ENCODE measurements around the gene GALNT11. TPM values are rescaled to one million over a fixed set of nuclear protein-coding genes. Genes with fewer than 3 reads are reported as not detected.

GALNT11 gene
- total RNA-seq, 1 donor from 2014 or later, result 65.5 TPM

DNA sequence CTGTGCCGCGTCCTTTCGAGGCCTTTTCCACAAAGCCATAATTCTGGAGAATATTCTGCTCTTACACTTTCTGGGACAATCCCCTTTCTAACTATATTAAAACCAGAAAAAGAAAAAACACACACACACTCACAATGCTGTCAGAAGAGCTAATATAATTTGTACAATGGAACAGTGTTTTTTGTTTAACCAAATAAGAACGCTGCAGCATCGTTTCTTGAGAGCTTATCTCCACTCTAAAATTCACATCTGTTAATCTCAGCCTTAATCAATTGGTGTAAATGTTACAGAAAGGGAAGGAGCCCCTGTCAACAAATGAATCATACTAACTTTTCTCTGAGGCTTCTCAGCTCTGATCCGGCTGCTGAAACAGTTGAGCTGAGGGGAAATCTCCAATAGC is 123.9 kb downstream of the GALNT11 start:
- H3F3A ChIP-seq (ENCODE audit: low read depth), result no peaks in the 10 kb centered on the region
- no peak overlapping the region for H3K27ac ChIP-seq
- TF ChIP-seq EZH2 (IDR thresholded peaks at IDR 0.05) (no peak), EZH2phosphoT487 (IDR thresholded peaks at IDR 0.05) (no peak)
- TF ChIP-seq, protein P1, sequence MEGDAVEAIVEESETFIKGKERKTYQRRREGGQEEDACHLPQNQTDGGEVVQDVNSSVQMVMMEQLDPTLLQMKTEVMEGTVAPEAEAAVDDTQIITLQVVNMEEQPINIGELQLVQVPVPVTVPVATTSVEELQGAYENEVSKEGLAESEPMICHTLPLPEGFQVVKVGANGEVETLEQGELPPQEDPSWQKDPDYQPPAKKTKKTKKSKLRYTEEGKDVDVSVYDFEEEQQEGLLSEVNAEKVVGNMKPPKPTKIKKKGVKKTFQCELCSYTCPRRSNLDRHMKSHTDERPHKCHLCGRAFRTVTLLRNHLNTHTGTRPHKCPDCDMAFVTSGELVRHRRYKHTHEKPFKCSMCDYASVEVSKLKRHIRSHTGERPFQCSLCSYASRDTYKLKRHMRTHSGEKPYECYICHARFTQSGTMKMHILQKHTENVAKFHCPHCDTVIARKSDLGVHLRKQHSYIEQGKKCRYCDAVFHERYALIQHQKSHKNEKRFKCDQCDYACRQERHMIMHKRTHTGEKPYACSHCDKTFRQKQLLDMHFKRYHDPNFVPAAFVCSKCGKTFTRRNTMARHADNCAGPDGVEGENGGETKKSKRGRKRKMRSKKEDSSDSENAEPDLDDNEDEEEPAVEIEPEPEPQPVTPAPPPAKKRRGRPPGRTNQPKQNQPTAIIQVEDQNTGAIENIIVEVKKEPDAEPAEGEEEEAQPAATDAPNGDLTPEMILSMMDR (IDR thresholded peaks at IDR 0.05), result no peak
- H3K4me3 Mint-ChIP-seq, result no peak overlapping the region
- H3K36me3 ChIP-seq, result peaks cover 32% of the 10 kb centered on the region
- no peaks in the 10 kb centered on the region for H3K4me1 Mint-ChIP-seq
- H3K9me3 ChIP-seq (ENCODE audit: low read depth), result no peaks in the 10 kb centered on the region
- no peak overlapping the region for H3K9ac ChIP-seq
- no peak overlapping the region for H2AFZ ChIP-seq (replicated peaks)
- no peak overlapping the region for H3K27ac Mint-ChIP-seq
- H3K79me2 ChIP-seq (ENCODE audit: low read depth), result no peaks in the 10 kb centered on the region
- H4K20me1 ChIP-seq (ENCODE audit: low read depth), result peaks cover 17% of the 10 kb centered on the region
- no peaks in the 10 kb centered on the region for H3K4me1 ChIP-seq
- no peaks in the 10 kb centered on the region for H3K27me3 ChIP-seq
- no peak overlapping the region for H3K4me3 ChIP-seq
- H3K9me3 Mint-ChIP-seq, result no peaks in the 10 kb centered on the region
- H3K27me3 Mint-ChIP-seq (ENCODE audit: insufficient read depth, low read depth), result no peaks in the 10 kb centered on the region
- H3K36me3 Mint-ChIP-seq, result peaks cover 49% of the 10 kb centered on the region
- DNase-seq (ENCODE audit: low spot score), result no peak
- H3K4me2 ChIP-seq, result no peak overlapping the region

DNA sequence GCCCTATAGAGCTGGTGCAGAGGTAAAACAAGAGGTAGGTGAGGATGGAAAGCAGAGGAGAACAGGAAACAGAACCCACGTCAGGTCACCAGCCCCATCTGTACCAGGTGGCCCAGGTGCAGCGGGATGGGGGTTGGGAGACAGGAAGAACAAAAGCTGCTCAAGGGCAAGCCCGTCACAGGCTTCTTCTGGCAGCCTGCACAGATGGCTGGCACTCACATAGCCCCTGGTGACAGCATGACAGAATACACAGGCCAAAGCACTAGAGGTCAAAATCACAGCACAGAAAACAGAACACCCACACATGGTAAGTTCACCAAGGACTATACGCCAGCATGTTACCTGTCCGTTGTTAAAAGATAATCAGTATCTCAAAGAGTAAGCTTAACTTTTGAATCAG is 126.8 kb downstream of the GALNT11 start:
- no peak for TF ChIP-seq EZH2phosphoT487 (IDR thresholded peaks at IDR 0.05)
- TF ChIP-seq, protein P1 (IDR thresholded peaks at IDR 0.05), result no peak
- no peak for TF ChIP-seq EZH2 (IDR thresholded peaks at IDR 0.05)
- Histone ChIP-seq H3K4me2 (no peak overlapping the region), H3K4me3 (no peak overlapping the region), H3K9ac (no peak overlapping the region), H3K4me1 (no peaks in the 10 kb centered on the region), H3K36me3 (peaks cover 37% of the 10 kb centered on the region), H3K27ac (no peak overlapping the region), H3K79me2 (ENCODE audit: low read depth) (no peaks in the 10 kb centered on the region), H3F3A (ENCODE audit: low read depth) (no peaks in the 10 kb centered on the region), H3K27me3 (no peaks in the 10 kb centered on the region), H3K9me3 (ENCODE audit: low read depth) (no peaks in the 10 kb centered on the region), H4K20me1 (ENCODE audit: low read depth) (no peaks in the 10 kb centered on the region), H2AFZ (replicated peaks) (no peak overlapping the region)
- H3K27me3 Mint-ChIP-seq (ENCODE audit: insufficient read depth, low read depth), result no peaks in the 10 kb centered on the region
- no peaks in the 10 kb centered on the region for H3K4me1 Mint-ChIP-seq
- no peak overlapping the region for H3K4me3 Mint-ChIP-seq
- H3K36me3 Mint-ChIP-seq, result peaks cover 49% of the 10 kb centered on the region
- no peak overlapping the region for H3K27ac Mint-ChIP-seq
- no peak for DNase-seq (ENCODE audit: low spot score)
- H3K9me3 Mint-ChIP-seq, result no peaks in the 10 kb centered on the region

DNA sequence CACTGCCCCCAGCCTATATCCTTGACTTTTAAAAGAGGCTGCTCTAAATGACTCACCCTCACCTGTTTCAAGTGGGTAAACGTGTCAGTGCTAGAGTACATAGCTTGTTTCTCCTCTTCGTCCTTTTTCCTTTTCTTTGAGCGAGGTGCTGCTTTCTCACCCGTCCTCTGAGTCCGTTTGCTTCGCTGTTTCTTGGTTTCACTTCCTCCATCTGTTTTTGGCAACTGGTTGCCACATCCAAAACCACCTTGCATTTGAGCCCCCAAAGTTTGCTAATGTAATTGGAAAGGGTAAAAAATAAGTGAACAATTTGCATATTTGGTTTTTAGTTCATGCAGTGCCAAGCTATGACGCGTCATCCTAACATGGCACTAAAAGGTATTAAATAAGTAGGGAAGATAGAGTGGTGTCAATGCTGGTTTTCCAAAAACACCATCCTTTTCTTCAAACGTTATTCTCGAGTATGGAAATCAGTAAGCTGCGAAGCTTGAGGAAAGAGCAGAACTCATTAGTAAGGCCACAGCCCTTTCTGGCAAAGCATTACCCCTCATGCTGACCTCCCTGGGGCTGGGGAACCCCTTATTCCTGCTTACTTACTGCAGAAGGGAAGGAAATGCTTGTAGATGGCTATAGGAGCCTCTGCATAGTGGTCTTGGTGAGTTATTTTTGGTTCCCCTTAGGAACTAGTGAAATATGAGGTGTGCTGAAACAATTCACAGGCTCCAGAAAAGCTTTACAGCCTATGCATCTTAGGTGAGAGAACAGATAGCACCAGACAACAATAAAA is 133.5 kb downstream of the GALNT11 start:
- Mint-ChIP-seq H3K4me3 (no peak overlapping the region), H3K27me3 (ENCODE audit: insufficient read depth, low read depth) (no peaks in the 10 kb centered on the region), H3K9me3 (no peaks in the 10 kb centered on the region), H3K27ac (no peak overlapping the region), H3K36me3 (peaks cover 40% of the 10 kb centered on the region), H3K4me1 (no peaks in the 10 kb centered on the region)
- no peak overlapping the region for H3K4me3 ChIP-seq
- TF ChIP-seq EZH2 (IDR thresholded peaks at IDR 0.05) (no peak), EZH2phosphoT487 (IDR thresholded peaks at IDR 0.05) (no peak)
- TF ChIP-seq, protein P1 (IDR thresholded peaks at IDR 0.05), result no peak
- no peak overlapping the region for H2AFZ ChIP-seq (replicated peaks)
- no peak overlapping the region for H3K27ac ChIP-seq
- peaks cover 12% of the 10 kb centered on the region for H3K36me3 ChIP-seq
- H3K4me1 ChIP-seq, result no peaks in the 10 kb centered on the region
- H3K9ac ChIP-seq, result no peak overlapping the region
- H3K79me2 ChIP-seq (ENCODE audit: low read depth), result no peaks in the 10 kb centered on the region
- no peaks in the 10 kb centered on the region for H4K20me1 ChIP-seq (ENCODE audit: low read depth)
- H3F3A ChIP-seq (ENCODE audit: low read depth), result no peaks in the 10 kb centered on the region
- no peaks in the 10 kb centered on the region for H3K27me3 ChIP-seq
- no peak overlapping the region for H3K4me2 ChIP-seq
- no peak for DNase-seq (ENCODE audit: low spot score)
- H3K9me3 ChIP-seq (ENCODE audit: low read depth), result no peaks in the 10 kb centered on the region
